MM.1S (cell line): ENCODE results near the gene NQO2.

Source experiments
- CTCF ChIP-seq: fragments of 300-600 bp; sonication (generic); IDR thresholded peaks from 2 replicates; pipeline ENCODE4 v1.5.1; 2016; ENCODE audit warnings: antibody characterized with exemption, low read length, mixed read lengths
- EZH2 ChIP-seq: fragments of 300-600 bp; sonication (generic); optimal IDR thresholded peaks from 2 replicates; pipeline ENCODE3; 2017; ENCODE audit warnings: low read depth, mild to moderate bottlenecking, antibody characterized with exemption, low read length, mixed read lengths
- EZH2phosphoT487 ChIP-seq: fragments of 300-600 bp; sonication (generic); IDR thresholded peaks from 2 replicates; pipeline ENCODE4 v1.6.1; 2018; ENCODE audit warnings: antibody characterized with exemption, low read length

GRCh38 chr6:2962004-2962403, 37.7 kb upstream of the NQO2 start:
- TF ChIP-seq CTCF (no peak), EZH2phosphoT487 (no peak), EZH2 (no peak)
